Osteocyte (in vitro differentiated cells): ENCODE results near the gene RIN3. TPM values are rescaled to one million over a fixed set of nuclear protein-coding genes. Genes with fewer than 3 reads are reported as not detected.
A peak's percentile ranks its signal among the peaks of the same experiment; 100 is the strongest.
"Not testable (repeated sequence)": the region's sequence is repeated elsewhere in the genome, so short reads cannot be mapped to it uniquely, and the experiment has no call there.

ENCODE experiments used
- DNase-seq: peaks from one replicate; pipeline ENCODE4 v3.0.0; 2021; ENCODE audit warnings: mixed read lengths; ENCODE audit not compliant: unreplicated experiment; ENCODE audit errors: extremely low spot score
- H3K27ac Mint-ChIP-seq: one replicate; pipeline ENCODE4 v1.8.0; 2021; ENCODE audit warnings: mild to moderate bottlenecking, mixed read lengths; ENCODE audit not compliant: unreplicated experiment
- H3K27me3 Mint-ChIP-seq: one replicate; pipeline ENCODE4 v1.8.0; 2021; ENCODE audit warnings: mixed read lengths; ENCODE audit not compliant: unreplicated experiment
- H3K36me3 Mint-ChIP-seq: one replicate; pipeline ENCODE4 v1.8.0; 2021; ENCODE audit warnings: mixed read lengths; ENCODE audit not compliant: unreplicated experiment
- H3K4me1 Mint-ChIP-seq: one replicate; pipeline ENCODE4 v1.8.0; 2021; ENCODE audit warnings: mixed read lengths; ENCODE audit not compliant: unreplicated experiment
- H3K4me3 Mint-ChIP-seq: one replicate; pipeline ENCODE4 v1.8.0; 2021; ENCODE audit warnings: mild to moderate bottlenecking, moderate library complexity, mixed read lengths; ENCODE audit not compliant: unreplicated experiment
- H3K9me3 Mint-ChIP-seq: one replicate; pipeline ENCODE4 v1.8.0; 2021; ENCODE audit warnings: mixed read lengths; ENCODE audit not compliant: unreplicated experiment
- total RNA-seq: library from RNA; stranded (reverse); gene quantifications from 2 replicates; pipeline ENCODE4 v1.2.1, GENCODE V29; 2021
- TF ChIP-seq, protein P1 (sequence below): fragments of 200-600 bp; sonication (generic); IDR thresholded peaks from 2 replicates; pipeline ENCODE4 v1.5.0; 2021; ENCODE audit warnings: antibody characterized with exemption, mild to moderate bottlenecking, moderate library complexity

The RIN3 gene
- total RNA-seq, 1 donor from 2014 or later, result 26.7 TPM

- H3K36me3 Mint-ChIP-seq, result no peaks in the 10 kb centered on the region
- TF ChIP-seq, protein P1, sequence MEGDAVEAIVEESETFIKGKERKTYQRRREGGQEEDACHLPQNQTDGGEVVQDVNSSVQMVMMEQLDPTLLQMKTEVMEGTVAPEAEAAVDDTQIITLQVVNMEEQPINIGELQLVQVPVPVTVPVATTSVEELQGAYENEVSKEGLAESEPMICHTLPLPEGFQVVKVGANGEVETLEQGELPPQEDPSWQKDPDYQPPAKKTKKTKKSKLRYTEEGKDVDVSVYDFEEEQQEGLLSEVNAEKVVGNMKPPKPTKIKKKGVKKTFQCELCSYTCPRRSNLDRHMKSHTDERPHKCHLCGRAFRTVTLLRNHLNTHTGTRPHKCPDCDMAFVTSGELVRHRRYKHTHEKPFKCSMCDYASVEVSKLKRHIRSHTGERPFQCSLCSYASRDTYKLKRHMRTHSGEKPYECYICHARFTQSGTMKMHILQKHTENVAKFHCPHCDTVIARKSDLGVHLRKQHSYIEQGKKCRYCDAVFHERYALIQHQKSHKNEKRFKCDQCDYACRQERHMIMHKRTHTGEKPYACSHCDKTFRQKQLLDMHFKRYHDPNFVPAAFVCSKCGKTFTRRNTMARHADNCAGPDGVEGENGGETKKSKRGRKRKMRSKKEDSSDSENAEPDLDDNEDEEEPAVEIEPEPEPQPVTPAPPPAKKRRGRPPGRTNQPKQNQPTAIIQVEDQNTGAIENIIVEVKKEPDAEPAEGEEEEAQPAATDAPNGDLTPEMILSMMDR, result no peak
- H3K27ac Mint-ChIP-seq, result no peak overlapping the region
- no peak for DNase-seq
- H3K27me3 Mint-ChIP-seq, result no peaks in the 10 kb centered on the region
- H3K9me3 Mint-ChIP-seq, result no peaks in the 10 kb centered on the region
- no peak overlapping the region for H3K4me3 Mint-ChIP-seq
- H3K4me1 Mint-ChIP-seq, result peaks cover 16% of the 10 kb centered on the region
These were observed 17.7 kb downstream of the RIN3 start for GRCh38 chr14:92531106-92531873.

GRCh38 chr14:92532490-92533163 lies 19.0 kb downstream of the RIN3 start:
- H3K27me3 Mint-ChIP-seq, result no peaks in the 10 kb centered on the region
- peaks cover 20% of the 10 kb centered on the region for H3K4me1 Mint-ChIP-seq
- no peaks in the 10 kb centered on the region for H3K36me3 Mint-ChIP-seq

DNA sequence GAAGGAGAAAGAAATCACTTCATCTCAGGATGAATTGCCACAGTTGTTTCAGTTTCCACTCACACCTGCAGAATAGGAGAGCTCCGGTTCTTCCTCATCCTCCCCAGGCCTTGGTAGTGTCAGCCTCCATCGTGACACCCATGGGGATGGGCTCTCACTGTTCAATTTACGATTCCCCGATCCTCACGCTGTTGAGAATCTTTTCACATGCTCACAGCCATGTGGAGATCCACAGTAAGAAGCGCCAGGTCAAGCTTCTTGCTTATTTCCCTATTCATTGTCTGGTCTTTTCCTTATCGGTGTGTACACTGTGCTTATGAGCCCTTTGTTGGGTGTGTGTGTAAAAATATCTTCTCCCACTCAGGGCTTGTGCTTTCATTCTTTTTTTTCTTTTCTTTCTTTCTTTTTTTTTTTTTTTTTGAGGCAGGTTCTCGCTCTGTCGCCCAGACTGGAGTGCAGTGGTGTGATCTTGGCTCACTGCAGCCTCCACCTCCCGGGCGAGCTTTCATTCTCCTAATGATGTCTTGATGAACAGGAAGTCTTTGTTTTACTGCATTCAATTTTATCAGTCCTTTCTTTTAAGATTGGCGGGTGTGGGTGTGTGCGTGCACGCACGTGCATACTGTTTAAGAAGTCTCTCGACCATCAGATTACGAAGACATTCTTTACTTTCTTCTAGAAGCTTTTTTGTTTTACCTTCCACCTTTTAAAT lies 21.5 kb downstream of the RIN3 start:
- H3K27ac Mint-ChIP-seq, result peak overlapping the region; percentile 4

More at GRCh38 chr14:92532490-92533163, 19.0 kb downstream of the RIN3 start:
- Mint-ChIP-seq H3K9me3 (no peaks in the 10 kb centered on the region), H3K27ac (peak overlapping the region; percentile 15), H3K4me3 (no peak overlapping the region)
- no peak for DNase-seq
- TF ChIP-seq, protein P1, result no peak

DNA sequence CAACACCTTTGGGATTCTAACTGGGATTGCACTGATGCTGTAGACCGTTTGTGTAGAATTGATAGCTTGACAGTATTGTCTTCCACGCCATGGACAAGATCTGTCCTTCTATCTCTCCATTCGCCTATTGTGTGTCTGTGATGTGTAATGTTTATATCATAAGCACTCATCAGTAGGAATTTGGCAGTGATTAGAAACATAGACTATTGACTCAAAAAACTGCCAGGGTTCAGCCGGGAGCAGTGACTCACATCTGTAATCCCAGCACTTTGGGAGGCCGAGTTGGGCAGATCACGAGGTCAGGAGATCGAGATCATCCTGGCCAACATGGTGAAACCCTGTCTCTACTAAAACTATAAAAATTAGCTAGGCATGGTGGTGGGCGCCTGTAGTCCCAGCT lies 22.6 kb downstream of the RIN3 start:
- Mint-ChIP-seq H3K4me1 (peaks cover 47% of the 10 kb centered on the region), H3K27ac (peak overlapping the region; percentile 56)
- H3K36me3 Mint-ChIP-seq, H3K27me3 Mint-ChIP-seq, H3K9me3 Mint-ChIP-seq, H3K4me3 Mint-ChIP-seq, DNase-seq: not testable (repeated sequence)

More for the DNA sequence above, 21.5 kb downstream of the RIN3 start:
- H3K9me3 Mint-ChIP-seq, result no peaks in the 10 kb centered on the region
- no peak overlapping the region for H3K4me3 Mint-ChIP-seq
- DNase-seq, result no peak
- peaks cover 36% of the 10 kb centered on the region for H3K4me1 Mint-ChIP-seq
- no peaks in the 10 kb centered on the region for H3K27me3 Mint-ChIP-seq
- H3K36me3 Mint-ChIP-seq, result no peaks in the 10 kb centered on the region
- TF ChIP-seq, protein P1, result no peak

GRCh38 chr14:92538412-92538985 lies 24.9 kb downstream of the RIN3 start:
- Mint-ChIP-seq H3K4me3 (no peak overlapping the region), H3K27ac (peak overlapping the region; percentile 94), H3K36me3 (no peaks in the 10 kb centered on the region), H3K9me3 (no peaks in the 10 kb centered on the region), H3K27me3 (no peaks in the 10 kb centered on the region), H3K4me1 (peaks cover 60% of the 10 kb centered on the region)
- no peak for DNase-seq
- TF ChIP-seq, protein P1, result no peak
